ENCODE data around the gene CIB1.

DNA sequence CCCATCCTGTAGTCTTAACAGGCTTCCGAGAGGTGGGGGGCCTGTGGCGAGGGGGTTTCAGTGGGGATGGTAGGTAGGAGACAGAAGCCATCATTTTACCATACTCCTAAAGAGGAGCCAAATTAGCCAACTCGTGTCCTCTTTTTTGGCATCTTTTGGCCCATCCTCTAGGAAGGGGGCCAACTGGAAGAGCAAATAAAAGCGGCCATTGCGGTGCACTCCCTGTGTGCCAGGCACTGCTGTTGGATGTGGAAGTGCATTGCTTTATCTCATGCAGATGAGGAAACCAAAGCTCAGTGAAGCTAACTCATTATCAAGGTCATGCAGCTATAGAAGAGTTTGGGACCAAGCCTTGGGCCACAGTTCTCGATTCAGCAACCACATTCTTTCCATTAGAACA lies 26.5 kb downstream of the CIB1 start:
- TF ChIP-seq CTCF (conservative IDR thresholded peaks at IDR 0.05; ENCODE audit: low read depth, low read length) = no peak
- TF ChIP-seq EZH2 (IDR thresholded peaks at IDR 0.05; ENCODE audit: borderline replicate concordance, low read depth, low read length, poor library complexity, severe bottlenecking) = no peak

Measured in A673 (cell line).